GM19025 (cell line): ENCODE data around the gene KRT28.
"Not testable (repeated sequence)": the region's sequence is repeated elsewhere in the genome, so short reads cannot be mapped to it uniquely, and the experiment has no call there.

Source experiments
- ATAC-seq: cut with Tn5 transposase; IDR thresholded peaks from one replicate; pipeline ENCODE4 v1.9.1; 2021; ENCODE audit warnings: mild to moderate bottlenecking, low read depth, moderate library complexity; ENCODE audit not compliant: unreplicated experiment

KRT28 gene

DNA sequence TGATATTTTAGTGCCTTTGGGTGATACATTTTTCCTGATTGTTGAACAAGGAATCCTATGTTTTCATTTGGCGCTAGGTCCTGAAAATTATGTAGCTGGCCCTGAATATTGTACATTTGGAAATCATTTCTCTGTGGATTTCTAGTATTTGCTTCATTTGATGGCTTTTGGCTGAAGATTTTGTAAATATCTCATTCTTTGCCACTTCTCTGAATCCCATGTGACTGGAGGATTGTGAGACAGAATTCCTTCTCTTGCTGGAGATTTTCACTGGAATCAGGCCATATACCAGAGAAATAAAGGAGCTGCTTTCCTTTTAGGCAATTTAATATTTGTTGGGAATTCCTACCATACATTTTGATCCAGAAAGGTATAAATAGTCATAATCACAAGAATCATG, 8.6 kb downstream of the KRT28 start:
- ATAC-seq = no peak

- ATAC-seq = no peak
These were observed 17.3 kb downstream of the KRT28 start, which contains the start of gene KRT27 for GRCh38 chr17:40782450-40782849. KRT27 (minus strand) TSS chr17:40782550; CDS start chr17:40782493, 57 bp downstream.

DNA sequence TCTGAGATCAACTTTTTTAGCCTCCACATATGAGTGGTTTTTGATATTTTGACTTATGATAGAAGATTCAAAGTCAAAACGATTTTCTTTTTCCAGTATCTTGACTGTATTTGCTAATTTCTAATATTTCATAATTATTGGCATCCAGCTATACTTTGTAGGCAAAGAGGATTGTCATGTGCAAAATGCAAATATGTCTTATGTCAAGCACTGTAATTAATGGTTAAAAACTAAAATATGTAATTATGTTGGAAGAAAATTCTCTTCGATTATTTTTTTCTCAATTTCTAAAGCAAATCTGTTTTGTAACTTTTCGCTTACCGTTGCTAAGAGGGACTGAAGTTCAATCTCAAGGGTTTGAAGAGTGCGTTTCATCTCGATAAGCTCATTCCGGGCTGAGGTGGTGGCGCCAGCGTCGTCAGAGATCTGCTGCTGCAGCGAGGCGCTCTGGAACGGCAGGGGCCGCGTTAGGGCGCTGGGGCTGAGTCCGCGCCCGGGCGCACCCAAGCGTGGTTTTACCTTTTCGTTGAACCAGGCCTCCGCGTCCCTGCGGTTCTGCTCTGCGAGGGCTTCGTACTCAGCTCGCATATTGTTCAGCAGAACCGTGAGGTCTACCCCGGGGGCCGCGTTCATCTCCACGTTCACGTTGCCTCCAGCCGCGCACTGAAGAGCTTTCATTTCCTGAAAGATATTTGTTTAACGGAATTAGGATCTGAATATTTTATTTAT, 20.4 kb downstream of the KRT28 start:
- no peak for ATAC-seq

DNA sequence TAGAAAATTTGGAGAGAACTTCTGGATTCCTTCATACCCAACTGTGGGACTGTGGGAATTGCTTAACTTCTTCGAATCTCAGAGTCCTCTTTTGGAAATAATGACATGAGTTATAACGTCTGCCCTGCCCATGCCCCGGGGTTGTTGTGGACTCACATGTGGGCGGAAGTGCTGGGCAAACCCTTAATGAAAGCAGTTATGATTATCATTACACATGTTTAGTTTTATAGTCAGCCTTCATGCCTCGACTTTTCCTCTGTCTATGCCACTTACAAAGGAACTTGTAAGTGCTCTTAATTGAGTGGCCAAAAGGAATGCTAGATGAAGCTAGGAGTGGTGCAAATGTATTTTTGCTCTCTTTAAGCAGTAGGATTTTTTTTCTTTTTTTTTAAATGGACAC, 21.3 kb downstream of the KRT28 start:
- no peak for ATAC-seq

DNA sequence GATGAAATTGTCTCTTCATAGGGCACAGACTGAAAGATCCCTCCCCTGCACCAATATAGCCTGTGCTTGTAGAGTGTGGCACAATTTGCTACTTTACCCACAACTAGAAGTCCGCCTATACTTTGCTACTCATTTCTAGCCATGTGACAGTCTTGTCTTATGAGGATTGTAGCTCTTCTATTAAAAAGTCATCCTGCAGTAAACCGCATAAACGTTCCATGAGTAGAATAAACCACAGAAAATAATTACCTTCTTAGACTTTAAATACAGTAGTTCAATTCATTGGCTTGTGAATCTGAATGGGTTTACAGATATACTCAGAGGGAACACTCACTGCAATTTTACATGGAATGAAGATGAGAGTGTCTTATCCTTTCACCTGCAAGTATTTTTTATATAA, 21.8 kb downstream of the KRT28 start:
- ATAC-seq = no peak

DNA sequence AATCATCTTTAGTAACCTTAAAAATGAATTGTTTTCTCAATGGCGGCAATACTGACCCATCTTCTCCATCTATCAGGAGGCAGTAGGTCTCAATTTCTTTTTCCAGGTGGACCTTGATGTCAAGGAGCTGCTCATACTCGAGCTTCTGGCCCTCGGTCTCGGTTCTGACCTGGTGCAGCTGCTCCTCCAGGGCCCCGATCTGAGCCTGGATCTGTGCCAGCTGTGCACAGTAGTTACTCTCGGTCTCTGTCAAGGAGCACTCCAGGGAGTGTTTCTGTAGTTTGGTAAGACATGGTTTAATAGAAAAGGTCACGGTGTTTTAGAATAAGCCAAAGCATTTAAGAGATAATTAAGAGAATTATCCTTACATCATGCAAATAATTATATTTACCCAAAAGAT, 22.3 kb downstream of the KRT28 start:
- no peak for ATAC-seq

DNA sequence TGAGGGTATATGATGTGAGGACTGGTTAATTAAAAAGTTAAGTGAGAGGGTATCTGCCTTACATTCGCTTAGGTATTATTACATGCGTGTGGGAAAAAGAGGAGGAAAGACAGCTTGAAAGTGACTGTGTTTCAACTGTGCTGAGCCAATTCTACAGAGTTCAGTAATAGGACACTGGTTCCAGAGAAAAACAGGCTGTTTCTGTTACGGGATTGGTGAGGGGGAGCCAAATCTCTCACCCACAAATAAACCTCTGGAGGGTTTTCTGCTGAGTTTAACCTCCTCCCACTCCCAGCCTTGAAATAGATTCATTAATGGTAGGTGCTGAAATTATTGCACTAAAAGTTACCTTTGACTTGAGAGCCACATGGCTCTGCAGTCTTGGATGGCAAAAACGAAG, 23.8 kb downstream of the KRT28 start:
- no peak for ATAC-seq

- no peak for ATAC-seq
These were observed 27.7 kb downstream of the KRT28 start, which contains the start of gene KRT26 for GRCh38 chr17:40772101-40772500. KRT26 (minus strand) TSS chr17:40772201; CDS start chr17:40772113, 88 bp downstream.

GRCh38 chr17:40765657-40766056, 34.1 kb downstream of the KRT28 start:
- no peak for ATAC-seq

DNA sequence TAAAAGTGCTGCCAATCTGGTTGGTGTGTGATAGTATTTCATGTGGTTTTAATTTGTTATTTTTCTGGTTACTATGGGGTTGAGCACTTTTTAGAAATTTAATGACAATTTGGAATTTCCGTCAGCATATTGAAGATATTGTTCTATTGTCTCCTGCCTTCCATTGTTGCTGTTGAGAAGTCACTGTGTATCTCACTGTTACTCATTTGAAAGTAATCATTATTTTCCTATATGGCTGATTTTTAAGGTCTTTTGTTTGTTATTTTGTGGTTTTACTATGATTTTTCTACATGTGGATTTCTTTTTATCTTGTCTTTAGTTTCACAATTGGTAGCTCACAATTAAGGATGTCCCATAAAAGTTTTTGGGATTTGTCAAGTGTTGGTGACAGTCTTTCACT, 36.0 kb downstream of the KRT28 start:
- ATAC-seq = no peak

- ATAC-seq = no peak
These were observed 39.4 kb downstream of the KRT28 start for GRCh38 chr17:40760105-40761016.

DNA sequence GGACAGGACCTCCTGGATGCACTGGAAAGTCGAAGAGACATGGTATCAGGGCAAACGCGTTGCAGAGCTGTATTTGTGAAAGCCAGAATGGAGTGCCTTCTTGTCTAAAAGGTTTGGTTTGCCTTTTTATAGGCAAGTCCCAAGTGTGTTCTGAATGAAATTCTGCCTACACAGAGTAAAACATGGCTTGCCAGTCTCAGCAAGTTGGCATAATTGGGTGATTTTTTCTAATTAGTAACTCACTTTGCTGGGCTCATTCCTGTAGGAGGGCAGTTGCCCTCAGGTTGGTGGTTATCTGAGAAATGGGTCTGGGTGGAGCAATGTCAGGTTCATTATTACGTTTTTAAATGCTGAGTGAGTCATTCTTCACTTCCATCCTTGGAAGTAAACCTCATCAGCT, 44.5 kb downstream of the KRT28 start, which contains the start of gene KRT25:
Gene KRT25 (minus strand): TSS at position 101 of the 400 bp plus-strand sequence. CDS start 60 bp downstream, at position 41.
- ATAC-seq = no peak

GRCh38 chr17:40753804-40754203, 46.0 kb downstream of the KRT28 start:
- ATAC-seq = no peak

GRCh38 chr17:40751065-40751464, 48.7 kb downstream of the KRT28 start:
- ATAC-seq = no peak

DNA sequence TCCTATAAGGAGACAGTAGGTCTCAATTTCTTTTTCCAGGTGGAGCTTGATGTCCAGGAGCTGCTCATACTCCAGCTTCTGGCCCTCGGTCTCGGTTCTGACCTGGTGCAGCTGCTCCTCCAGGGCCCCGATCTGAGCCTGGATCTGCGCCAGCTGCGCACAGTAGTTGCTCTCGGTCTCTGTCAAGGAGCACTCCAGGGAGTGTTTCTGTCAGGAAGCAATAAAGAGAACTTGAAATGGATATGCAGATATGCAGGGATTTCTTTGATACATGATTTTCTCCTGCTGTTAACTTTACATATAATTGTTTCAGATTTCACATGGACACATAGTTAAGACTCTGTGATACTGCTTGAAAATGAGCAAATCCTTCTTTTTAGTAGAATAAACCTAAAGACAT, 49.4 kb downstream of the KRT28 start:
- ATAC-seq = no peak

DNA sequence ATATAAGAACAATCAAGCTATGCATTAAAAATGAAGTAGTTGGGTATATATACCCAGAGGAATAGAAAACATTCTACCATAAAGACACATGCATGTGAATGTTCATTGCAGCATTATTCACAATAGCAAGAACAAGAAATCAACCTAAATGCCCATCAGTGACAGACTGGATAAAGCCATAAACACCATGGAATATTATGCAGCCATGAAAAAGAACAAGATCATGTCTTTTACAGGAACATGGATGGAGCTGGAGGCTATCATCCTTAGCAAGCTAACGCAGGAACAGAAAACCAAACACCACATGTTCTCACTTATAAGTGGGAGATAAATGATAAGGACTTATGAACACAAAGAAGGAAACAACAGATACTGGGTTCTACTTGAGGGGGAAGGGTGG, 51.1 kb downstream of the KRT28 start:
- not testable (repeated sequence) for ATAC-seq
